K562 (cell line): ENCODE data around the gene FASTK.

Source experiments
- CTCF ChIP-seq, 3 experiments: IDR thresholded peaks in 2 of 3; conservative IDR thresholded peaks in 1 of 3; 2 replicates each; pipeline ENCODE4 v1.5.1; 2011 to 2012; ENCODE audit warnings: low read length in 3 of 3, mild to moderate bottlenecking in 3 of 3, control low read depth in 2 of 3, improper control_type of control experiment in 1 of 3, inconsistent platforms in 1 of 3, low read depth in 1 of 3, mixed read lengths in 1 of 3, moderate library complexity in 1 of 3; ENCODE audit not compliant: insufficient read depth in 2 of 3
- ZNF274 ChIP-seq: IDR thresholded peaks from 2 replicates; pipeline ENCODE4 v1.6.1; 2011; ENCODE audit warnings: low read depth, mild to moderate bottlenecking, low read length, moderate library complexity, borderline replicate concordance
- ZNF398 ChIP-seq: fragments of 250-450 bp; sonication (Bioruptor Pico); IDR thresholded peaks from 2 replicates; pipeline ENCODE4 v1.8.0; 2021; ENCODE audit warnings: moderate library complexity, mild to moderate bottlenecking, inconsistent platforms

- TF ChIP-seq ZNF274 (no peak), CTCF (IDR thresholded peaks at IDR 0.05 in 2 of 3, conservative IDR thresholded peaks at IDR 0.05 in 1 of 3; ENCODE audit: insufficient read depth in 2 of 3, low read depth in 1 of 3, low read length in 3 of 3) (no peak), ZNF398 (CRISPR knock-in tag) (no peak)
These were observed 5.6 kb downstream of the FASTK start for GRCh38 chr7:151074817-151075661.
